UCSD-AML1 (cell line): ENCODE results near the gene PXDN.
"Not testable (repeated sequence)": the region's sequence is repeated elsewhere in the genome, so short reads cannot be mapped to it uniquely, and the experiment has no call there.

Experiments used
- DNase-seq: peaks from one replicate; lab custom pipeline; 2025; ENCODE audit not compliant: unreplicated experiment; lab: John Stamatoyannopoulos, UW

The PXDN gene

DNA sequence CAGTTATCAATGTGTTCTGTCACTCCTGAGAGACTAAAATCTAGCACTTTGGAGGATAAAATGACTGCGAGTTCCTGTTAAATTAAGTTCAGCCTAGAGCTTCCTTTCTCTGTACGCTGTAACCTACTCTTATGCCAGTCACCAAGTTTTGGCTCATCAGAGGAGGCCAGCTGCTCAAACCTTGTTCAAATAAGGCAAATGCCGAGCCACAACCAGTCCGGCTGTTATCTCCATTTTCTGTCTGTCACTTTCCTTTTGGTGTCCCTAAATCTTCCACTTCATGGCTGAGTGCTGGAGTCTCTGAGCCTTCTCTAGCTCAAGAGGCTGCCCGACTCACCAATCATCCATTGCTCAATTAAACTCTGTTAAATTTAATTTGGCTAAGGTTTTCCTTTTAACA is 33.5 kb upstream of the PXDN start:
- DNase-seq = no peak

DNA sequence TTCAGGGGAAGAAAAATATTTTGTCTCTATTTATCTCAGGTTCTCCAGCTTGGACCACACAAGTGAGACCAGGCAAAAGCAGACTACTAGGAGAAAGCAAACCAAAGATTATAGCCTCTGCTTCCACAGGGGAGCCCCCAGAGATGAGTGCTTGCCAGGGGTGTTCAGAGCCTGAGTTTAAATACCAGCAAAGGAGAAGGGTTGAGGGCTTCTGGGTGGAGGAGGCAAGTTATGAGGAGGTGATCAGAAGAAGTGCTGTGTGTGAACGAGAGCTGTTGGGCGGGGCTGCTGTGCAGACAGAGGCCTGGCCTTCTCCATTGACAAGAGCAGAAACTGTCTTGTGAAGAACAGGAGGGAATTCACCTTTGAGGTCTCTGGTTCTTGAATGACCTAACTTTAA is 32.8 kb upstream of the PXDN start:
- no peak for DNase-seq

DNA sequence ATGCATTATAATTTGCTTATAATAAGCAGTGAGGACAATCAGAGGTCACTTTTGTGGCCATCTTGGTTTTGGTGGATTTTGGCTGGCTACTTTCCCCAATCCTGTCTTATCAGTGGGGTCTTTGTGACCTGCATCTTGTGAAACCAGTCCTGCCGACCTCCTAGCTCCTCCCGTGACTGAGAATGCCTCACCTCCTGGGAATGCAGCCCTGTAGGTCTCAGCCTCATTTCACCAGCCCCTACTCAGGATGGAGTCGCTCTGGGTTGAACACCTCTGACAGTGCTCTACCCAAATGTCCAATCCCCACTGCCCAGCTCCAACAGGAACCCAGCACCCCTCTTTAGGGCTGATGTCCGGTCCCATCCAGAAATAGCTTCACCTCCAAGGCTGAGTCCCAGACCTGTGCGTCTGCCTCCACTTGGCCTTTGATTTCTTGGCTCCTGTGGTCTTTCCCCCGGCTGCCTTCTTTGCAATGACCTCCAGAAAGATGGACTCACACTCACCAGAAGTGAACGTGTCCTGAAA is 31.3 kb upstream of the PXDN start:
- DNase-seq = no peak

DNA sequence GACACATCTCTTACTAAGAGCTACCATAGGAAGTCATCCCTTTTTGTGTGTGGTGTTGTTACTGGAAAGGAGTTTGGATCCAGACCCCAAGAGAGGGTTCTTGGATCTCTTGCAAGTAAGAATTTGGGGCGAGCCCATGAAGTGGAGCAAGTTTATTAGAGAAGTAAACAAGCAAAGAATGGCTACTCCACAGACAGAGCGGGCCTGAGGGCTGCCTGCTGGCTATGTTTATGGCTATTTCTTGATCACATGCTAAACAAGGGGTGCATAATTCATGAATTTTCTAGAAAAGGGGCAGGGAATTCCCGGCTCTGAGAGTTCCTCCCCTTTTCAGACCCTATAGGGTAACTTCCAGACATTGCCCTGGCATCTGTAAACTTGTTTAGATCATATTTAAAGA is 30.6 kb upstream of the PXDN start:
- no peak for DNase-seq

DNA sequence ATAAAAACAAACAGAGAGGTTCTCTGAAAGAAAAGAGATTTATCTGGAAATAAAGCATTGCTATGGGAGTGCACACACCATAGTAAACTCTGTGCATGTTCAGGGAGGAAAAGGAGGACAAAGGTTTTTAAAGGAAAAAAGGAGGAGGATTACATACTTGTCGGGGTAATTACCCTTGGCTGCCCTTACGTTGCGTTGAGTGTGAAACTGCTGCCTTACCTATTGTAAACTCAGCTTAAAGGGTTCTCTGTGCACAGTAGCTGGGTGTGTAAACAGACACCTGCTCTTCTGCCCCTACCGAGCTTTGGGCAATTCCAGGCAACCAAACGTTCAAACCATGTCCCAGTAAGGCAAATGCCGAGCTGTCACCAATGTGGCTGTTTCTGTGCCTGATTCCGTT is 29.6 kb upstream of the PXDN start:
- DNase-seq = no peak

DNA sequence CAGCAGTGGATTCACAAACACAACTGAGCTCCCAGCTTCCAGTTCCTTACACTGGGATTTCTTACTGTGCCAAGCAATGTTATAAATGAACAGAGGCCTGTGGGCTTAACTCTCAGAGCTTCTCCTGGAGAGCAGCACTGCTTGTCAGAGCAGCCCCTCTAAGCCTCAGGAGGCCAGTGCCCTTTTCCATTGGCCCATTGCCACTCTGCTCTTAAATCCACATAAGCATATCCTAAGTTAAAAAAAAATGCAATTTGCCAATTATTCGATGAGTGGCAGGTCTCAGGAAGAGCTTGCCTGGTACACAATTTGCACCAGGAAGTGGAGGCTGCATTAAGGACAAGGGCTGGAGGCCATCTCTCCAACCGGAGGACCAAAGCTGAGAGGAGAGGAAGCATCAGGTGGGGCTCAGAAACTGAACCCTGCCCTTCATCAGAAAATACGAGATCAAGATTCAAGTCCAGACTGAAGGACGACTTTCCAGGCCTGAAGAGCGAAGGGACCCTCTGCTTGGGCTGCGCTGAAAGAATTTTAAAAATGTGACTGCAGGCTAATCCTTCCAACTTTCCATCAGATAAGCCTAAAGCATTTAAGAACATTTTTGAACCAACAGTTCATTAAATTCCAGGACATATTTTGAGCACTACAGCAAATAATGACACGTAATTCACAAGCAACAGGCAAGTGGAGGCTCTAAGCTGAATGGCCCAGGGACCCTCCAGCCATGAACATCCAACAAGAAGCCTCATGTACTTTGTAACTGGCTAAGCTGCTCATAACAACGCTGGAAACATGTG is 28.4 kb upstream of the PXDN start:
- no peak for DNase-seq

DNA sequence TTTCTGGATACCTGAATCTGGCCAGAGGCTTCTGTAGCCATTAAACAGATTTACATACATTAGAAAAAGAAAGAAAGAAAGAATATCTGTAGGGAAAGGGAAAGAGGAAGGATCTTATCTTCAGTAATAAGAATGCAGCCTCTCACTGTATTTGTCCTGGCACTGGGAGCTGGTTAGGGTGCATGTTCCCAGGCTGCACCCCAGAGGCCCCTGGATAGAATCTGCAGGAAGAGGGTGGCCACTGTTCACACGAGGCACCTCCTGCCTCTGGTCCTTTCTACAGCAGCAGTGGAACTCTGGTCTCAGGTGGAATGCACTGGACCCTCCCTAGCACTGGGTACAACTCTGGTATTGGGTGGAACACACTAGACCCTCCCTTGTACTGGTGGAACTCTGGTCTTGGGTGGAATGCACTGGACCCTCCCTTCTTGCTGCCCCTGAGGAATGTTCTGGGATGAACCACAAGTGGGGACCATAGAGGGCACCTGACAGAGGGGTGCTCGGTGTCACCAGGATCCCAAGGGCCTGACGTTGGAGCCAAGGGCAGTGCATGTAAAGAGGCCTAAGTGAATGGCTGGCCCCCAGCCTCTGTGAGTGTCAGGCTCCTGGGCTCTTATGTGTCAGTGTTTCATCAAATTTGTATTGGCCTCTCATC is 27.4 kb upstream of the PXDN start:
- no peak for DNase-seq

DNA sequence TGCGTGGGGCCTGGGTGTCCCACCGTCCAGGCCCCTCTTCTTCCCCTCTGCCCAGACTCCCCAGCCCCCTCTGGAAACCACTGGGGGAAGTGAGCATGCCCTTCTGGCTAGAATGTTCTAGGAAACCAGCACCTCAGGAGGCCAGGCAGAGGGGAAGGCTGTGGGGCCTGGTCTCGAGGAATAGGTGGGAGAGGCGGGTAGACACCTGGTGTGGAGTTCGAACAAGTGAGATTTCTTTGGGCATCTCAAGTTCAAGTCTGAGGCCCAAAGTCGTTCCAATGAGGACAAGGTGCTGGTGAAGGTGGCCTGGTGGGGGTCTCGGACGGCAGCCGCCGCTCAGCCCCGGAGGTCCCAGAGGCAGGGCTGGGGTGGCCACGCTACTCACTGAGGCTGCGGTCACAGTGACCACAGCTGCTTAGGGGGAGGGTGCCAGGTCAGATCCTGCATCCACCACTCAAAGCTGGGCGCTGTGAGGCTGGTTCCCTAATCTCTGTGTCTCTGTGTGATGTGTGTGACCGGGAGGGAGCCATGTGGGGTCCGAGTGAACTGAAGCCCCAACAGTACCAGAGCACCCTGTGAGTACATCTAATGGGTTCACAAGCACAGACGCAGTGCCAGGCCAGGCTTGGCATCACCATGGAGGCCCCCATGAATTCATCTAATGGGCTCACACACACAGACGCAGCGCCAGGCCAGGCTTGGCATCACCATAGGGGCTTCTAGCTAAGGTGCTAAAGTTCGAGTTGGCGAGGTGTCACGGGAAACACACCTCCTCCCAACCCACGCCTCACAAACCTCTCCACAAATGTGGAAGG is 26.5 kb upstream of the PXDN start:
- no peak for DNase-seq

DNA sequence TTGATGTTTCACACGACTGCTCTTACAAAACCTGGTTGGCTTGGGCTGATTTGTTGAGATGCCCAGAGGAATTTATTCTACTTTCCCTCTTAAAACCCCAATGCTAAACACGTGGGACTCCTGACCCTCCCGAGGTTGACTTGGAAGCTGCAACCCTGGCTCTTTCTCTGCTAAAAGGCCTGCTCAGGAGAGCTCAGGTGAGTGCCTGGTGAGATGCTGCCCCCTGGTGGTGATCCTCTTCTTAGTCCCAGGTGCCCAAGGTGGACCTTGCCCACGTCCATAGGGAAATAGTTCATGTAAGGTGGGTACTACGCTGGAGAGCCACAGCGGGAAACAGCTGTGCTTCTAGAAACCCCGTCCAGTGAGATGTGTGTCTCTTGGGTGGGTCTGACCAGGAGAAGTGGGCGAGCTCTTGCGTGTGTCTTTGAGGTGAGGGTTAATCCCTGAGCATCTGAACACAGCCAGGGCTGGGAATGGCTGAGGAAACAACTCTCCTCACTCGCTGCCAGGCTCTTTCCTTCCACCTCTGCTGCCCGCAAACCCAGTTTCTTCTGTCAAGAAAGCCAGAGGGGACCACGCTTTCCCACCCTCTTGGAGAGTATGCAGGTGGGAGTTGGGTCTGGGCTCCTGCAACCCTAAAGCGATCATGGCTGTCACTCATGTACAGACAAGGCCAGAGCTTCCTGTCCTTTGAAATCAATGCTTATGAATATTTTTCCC is 25.5 kb upstream of the PXDN start:
- peak; percentile 14 for DNase-seq

DNA sequence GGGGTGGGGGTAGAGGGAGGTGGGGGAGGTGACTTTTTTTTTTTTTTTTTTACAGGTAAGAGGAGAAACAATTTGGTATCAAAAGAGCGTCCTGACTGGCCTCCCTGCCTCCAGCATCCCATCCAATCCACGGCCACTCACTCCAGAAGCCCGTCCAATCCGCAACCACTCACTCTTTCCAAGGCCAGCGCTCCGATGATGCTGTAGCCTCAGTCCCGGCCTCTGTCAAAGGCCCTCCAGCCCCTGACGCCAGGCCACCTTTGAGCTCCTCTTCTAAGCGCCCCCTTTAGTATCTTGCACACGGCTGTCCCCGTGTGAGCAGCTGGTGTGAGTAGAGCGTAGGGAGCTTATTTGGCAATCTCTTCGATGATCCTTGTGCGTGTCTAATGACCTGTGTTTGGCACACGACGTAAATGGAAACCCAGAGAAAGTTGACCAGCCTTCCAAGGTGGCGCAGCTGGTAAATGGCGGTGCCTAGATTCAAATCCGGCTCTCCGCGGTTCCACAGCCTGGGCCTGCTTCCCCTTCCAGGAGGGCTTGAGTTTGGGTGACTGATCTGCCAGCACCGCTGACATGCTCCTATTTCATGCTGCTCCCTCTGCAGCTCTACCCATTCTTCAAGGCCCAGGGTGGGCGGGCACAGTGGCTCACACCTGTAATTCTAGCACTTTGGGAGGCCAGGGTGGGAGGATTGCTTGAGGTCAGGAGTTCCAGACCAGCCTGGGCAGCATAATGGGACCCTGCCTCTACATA is 23.8 kb upstream of the PXDN start:
- DNase-seq = no peak

DNA sequence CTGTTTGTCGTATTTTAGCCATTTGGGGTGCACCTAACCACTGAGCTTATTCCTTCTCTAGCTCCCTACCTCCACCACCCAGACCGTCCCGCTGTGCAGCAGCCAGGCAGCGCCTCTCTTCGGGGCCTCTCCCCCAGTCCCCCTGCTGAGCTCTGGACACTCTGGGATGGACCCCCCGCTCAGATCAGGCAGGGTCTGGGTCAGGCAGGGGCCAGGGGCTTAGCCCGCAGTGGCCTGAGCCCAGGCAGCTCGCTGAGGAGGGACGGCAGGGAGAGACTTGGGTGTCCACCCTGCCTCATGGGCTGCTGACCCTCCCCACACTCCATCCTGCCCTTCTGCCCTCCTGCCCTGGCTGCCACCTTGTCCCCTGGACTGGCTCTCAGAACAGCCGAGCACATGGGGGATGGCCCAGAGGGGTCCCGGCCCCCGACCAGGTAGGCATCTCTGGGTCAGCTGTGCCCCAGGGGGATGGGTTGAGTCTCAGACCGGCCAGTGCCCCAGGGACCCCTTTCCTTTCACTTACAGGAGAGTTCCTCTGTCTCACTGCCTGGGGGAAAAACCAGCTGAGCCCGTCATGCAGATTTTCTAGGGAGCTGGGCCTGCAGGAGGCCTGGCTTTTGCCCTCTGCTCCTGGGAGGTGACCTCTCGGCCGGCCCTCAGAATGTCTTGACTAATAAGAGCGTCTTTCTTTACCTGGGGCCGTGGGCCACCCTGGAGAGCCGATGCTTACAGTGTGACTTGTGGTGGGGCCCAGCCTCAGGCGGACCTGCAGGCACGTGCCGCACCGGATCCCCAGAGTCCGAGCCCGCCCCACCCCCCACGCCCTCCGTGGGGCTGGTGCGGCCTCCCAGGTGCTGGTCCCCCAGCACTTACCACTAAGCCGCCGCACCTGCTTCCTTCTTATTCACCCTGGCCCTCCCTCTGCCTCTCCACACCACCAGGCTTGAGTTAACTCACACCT is 22.8 kb upstream of the PXDN start:
- DNase-seq = no peak

DNA sequence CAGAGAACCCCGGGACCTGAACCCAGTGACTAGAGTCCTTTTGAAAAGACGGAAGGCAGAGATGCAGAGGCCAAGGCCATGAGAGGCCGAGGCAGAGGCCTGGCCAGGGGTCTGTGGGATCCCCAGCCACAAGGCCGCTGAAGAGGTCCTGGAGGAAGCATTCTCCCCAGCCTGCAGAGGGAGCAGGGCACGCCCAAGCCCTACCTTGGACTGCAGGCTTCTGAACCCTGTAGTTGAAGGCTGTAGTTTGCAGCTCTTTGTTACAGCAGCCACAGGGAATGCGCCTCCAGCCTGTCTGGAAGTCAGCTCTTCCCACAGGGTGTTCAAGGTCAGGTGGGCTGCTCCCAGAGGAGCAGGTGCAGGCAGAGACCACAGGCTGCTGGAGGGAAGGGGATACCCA is 22.1 kb upstream of the PXDN start:
- DNase-seq = no peak

DNA sequence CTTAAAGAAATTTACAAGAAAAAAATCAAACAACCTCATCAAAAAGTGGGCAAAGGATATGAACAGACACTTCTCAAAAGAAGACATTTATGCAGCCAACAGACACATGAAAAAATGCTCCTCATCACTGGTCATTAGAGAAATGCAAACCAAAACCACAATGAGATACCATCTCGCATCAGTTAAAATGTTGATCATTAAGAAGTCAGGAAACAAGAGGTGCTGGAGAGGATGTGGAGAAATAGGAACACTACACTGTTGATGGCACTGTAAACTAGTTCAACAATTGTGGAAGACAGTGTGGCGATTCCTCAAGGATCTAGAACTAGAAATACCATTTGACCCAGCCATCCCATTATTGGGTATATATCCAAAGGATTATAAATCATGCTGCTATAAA is 20.9 kb upstream of the PXDN start:
- not testable (repeated sequence) for DNase-seq

DNA sequence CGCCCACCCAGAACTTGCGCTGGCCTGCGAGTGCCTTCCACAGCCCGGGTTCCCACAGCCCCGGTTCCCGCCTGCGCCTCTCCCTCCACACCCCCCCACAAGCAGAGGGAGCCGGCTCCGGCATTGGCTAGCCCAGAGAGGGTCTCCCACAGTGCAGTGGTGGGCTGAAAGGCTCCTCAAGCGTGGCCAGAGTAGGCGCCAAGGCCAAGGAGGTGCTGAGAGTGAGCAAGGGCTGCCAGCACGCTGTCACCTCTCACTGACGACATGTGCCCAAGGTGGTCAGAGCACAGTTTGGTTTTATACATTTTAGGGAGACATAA is 15.3 kb upstream of the PXDN start:
- DNase-seq = no peak

DNA sequence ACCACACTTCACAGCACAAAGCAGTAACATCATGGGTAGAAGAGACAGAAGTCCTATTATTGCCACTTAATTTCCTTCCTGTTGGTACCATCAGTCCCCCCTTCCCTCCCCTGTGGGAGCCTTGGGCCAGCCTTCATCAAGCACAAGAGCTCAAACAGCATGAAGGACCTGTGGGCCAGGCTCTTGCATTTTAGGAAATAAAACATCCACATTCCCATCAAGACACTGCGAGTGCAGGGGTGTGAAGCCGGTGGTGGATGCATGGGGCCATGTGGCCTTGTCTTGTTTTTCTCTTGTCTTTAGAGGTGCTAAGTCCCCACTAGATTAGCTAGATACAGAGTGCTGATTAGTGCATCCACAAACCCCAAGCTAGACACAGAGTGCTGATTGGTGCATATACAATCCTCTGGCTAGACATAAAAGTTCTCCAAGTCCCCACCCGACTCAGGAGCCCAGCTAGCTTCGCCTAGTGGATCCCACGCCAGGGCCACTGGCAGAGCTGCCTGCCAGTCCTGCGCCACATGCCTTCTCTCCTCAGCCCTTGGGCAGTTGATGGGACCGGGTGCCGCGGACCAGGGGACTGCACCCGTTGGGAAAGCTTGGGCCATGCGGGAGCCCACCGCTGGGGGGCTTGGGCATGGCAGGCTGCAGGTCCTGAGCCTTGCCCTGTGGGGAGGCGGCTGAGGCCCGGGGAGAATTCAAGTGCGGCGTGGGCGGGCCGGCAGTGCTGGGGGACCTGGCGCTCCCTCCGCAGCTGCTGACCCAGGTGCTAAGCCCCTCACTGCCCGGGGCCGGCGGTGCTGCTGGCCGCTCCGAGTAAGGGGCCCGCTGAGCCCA is 14.7 kb upstream of the PXDN start:
- no peak for DNase-seq

DNA sequence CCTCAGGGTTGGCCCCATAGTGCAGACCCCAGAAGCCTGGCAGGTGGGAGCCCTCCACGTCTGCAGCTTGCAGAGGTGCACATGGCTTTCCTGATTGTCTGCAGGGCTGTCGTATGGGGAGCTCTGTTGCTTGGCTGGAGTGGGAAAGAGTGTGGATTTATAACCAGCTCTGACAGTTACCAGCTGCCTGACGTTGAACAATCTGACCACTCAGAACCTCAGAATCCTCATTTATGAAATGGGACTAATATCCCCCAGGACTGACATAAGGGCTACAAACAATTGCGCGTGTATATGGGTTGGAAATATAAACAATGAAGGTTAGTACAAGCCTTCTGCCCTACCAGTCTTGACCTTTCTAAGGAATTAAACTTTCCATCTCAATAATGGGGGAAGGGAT is 13.9 kb upstream of the PXDN start:
- DNase-seq = no peak

DNA sequence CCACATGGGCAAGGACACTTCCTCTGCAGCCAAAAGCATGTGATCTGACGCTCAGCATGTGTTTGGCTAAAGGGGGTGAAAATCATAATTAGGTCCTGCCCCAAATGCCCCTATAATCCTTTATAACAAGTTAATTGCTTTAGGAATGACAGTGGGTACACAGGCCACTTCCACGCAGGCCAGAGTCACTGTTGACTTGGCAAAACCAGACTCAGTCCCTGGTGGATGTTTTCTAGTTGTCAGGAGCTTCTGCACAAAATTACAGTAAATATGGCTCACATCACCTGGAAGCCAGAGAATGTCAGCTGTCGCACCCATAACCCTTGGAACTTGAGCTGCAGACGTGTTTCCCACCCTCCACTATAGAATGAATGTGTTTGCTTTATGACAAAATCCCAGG is 13.3 kb upstream of the PXDN start:
- no peak for DNase-seq

DNA sequence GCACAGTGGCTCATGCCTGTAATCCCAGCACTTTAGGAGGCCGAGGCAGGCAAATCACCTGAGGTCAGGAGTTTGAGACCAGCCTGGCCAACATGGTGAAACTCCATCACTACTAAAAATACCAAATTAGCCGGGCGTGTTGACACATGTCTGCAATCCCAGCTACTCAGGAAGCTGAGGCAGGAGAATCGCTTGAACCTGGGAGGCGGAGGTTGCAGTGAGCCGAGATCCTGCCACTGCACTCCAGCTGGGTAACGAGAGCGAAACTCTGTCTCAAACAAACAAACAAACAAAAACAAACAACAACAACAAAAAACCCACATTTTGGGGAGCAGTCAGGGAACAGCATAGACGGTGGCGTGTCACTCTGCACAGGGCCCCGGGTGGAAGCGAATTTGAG is 12.8 kb upstream of the PXDN start:
- not testable (repeated sequence) for DNase-seq

DNA sequence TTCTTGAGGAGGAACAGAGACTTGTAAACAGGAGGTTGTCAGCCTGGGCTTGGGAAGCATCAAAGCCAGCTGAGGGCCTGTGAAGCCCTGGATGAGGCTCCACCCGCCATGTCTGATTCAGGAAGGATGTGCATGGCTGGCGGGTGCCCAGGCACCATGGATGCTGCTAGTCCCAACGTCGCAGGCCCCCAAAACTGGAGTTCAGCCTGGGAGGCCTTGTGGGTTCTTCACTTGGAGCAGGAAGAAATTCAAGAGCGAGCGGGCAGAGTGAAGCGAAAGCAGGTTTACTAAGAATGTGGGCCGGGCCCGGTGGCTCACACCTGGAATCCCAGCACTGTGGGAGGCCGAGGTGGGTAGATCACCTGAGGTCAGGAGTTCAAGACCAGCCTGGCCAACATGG is 12.1 kb upstream of the PXDN start:
- DNase-seq = no peak
